HepG2 (cell line): ENCODE data around the gene KDM7A. TPM values are rescaled to one million over a fixed set of nuclear protein-coding genes. Genes with fewer than 3 reads are reported as not detected.
"Not testable (repeated sequence)": the region's sequence is repeated elsewhere in the genome, so short reads cannot be mapped to it uniquely, and the experiment has no call there.

Experiments used
- ATAC-seq: fragments of 200-7000 bp; cut with Tn5 transposase; 3 replicates; pipeline ENCODE4 v1.9.1; 2020; ENCODE audit warnings: mild to moderate bottlenecking, moderate library complexity
- BruUV-seq: library from RNA; stranded (reverse); fragments of 400-500 nt; replicated peaks from 2 replicates; lab custom pipeline; 2021; lab: Mats Ljungman, UMichigan
- CTCF ChIA-PET: fragments of 300-600 bp; formaldehyde crosslinking; extraction: SDS; loops from one replicate; lab custom pipeline; 2021; ENCODE audit warnings: low total read pairs, inconsistent platforms, low intra/inter-chr PET ratio; lab: Yijun Ruan, JAX
- POLR2A ChIA-PET: fragments of 350-600 bp; sonication (Branson Sonifier 250); formaldehyde crosslinking; loops from one replicate; lab custom pipeline; 2020; ENCODE audit warnings: antibody characterized with exemption, inconsistent platforms; lab: Yijun Ruan, JAX
- DNase-seq: peaks from one replicate; pipeline ENCODE4 v3.0.0-alpha.2; 2015; ENCODE audit warnings: low spot score
- FAIRE-seq: peaks from 3 replicates; lab custom pipeline; 2011; peaks lifted over from hg19 to GRCh38; lab: Jason Lieb, UNC
- H2AFZ ChIP-seq: one replicate; pipeline ENCODE4 v1.6.1; 2011; ENCODE audit warnings: low read length, inconsistent platforms
- H3K27ac ChIP-seq: fragments of 300-600 bp; 3 replicates; pipeline ENCODE4 v1.8.0; 2011; ENCODE audit warnings: mixed run types, mild to moderate bottlenecking, mixed read lengths, low read length, inconsistent platforms; ENCODE audit not compliant: insufficient read depth; ENCODE audit errors: extremely low read length
- H3K27me3 ChIP-seq, 2 experiments: fragments of 200-600 bp in 1 of 2; 2 replicates in 1 of 2; 3 replicates in 1 of 2; pipeline versions ENCODE4 v1.6.0 to v1.8.0; 2011; ENCODE audit warnings: low read length in 2 of 2, mild to moderate bottlenecking in 2 of 2, moderate library complexity in 2 of 2, inconsistent platforms in 1 of 2; ENCODE audit not compliant: insufficient read depth in 2 of 2, control insufficient read depth in 1 of 2
- H3K36me3 ChIP-seq, 2 experiments: fragments of 200-600 bp in 1 of 2; replicated peaks in 1 of 2; 2 replicates in 1 of 2; 3 replicates in 1 of 2; pipeline versions ENCODE4 v1.5.1 to v1.8.0; 2011; ENCODE audit warnings: low read length in 2 of 2, inconsistent platforms in 1 of 2; ENCODE audit not compliant: insufficient read depth in 2 of 2, control insufficient read depth in 1 of 2
- H3K4me1 ChIP-seq: 2 replicates; pipeline ENCODE4 v1.5.1; 2012; ENCODE audit warnings: low read length, inconsistent platforms; ENCODE audit not compliant: insufficient read depth
- H3K4me2 ChIP-seq: 2 replicates; pipeline ENCODE4 v1.6.0; 2011; ENCODE audit warnings: low read depth, low read length, inconsistent platforms
- H3K4me3 ChIP-seq, 3 experiments: fragments of 200-600 bp in 1 of 3; sonication (generic), shearing (Covaris generic) in 1 of 3; replicated peaks in 1 of 3; 2 replicates each; pipeline ENCODE4 v1.5.1; 2011 to 2016; ENCODE audit warnings: low read length in 3 of 3, inconsistent platforms in 2 of 3, low read depth in 2 of 3, mild to moderate bottlenecking in 2 of 3, control low read depth in 1 of 3, mixed read lengths in 1 of 3; ENCODE audit not compliant: insufficient read depth in 1 of 3
- H3K79me2 ChIP-seq: one replicate; pipeline ENCODE4 v1.6.1; 2011; ENCODE audit warnings: low read length, inconsistent platforms; ENCODE audit not compliant: insufficient read depth
- H3K9ac ChIP-seq: 2 replicates; pipeline ENCODE4 v1.6.0; 2011; ENCODE audit warnings: mild to moderate bottlenecking, low read depth, low read length, inconsistent platforms; ENCODE audit not compliant: insufficient read depth
- H3K9me3 ChIP-seq: 2 replicates; pipeline ENCODE4 v1.5.1; 2012; ENCODE audit warnings: mild to moderate bottlenecking, low read length
- H4K20me1 ChIP-seq: 2 replicates; pipeline ENCODE4 v1.6.0; 2011; ENCODE audit warnings: inconsistent platforms, mild to moderate bottlenecking, low read length, moderate library complexity; ENCODE audit not compliant: insufficient read depth
- AGO2 ChIP-seq: fragments of 200-400 bp; formaldehyde crosslinking; optimal IDR thresholded peaks from 2 replicates; pipeline ENCODE3; 2017; ENCODE audit warnings: mild to moderate bottlenecking, low read depth, low read length, moderate library complexity
- LCORL ChIP-seq, 2 experiments: fragments of 450-650 bp in 1 of 2; sonication (generic) in 1 of 2; formaldehyde crosslinking in 1 of 2; IDR thresholded peaks; 2 replicates each; pipeline versions ENCODE4 v1.5.0 to v1.6.1; 2017 to 2020; ENCODE audit warnings: antibody characterized with exemption in 1 of 2, missing genetic modification reagents in 1 of 2
- MAFK ChIP-seq, 2 experiments: IDR thresholded peaks in 1 of 2; conservative IDR thresholded peaks in 1 of 2; 2 replicates each; pipeline ENCODE4 v1.6.1; 2011; ENCODE audit warnings: improper control_type of control experiment in 2 of 2, low read length in 2 of 2
- MBNL3 ChIP-seq: fragments of 250-450 bp; sonication (Bioruptor Pico); conservative IDR thresholded peaks from 2 replicates; pipeline ENCODE4 v1.8.0; 2022; ENCODE audit warnings: mild to moderate bottlenecking, inconsistent platforms
- MYNN ChIP-seq: sonication (generic); formaldehyde crosslinking; IDR thresholded peaks from 2 replicates; pipeline ENCODE4 v1.4.0; 2020; ENCODE audit warnings: mild to moderate bottlenecking, low read depth, missing genetic modification reagents
- NCOA5 ChIP-seq: sonication (generic); formaldehyde crosslinking; IDR thresholded peaks from 2 replicates; pipeline ENCODE4 v1.4.0; 2020; ENCODE audit warnings: missing genetic modification reagents
- NONO ChIP-seq, 2 experiments: fragments of 450-650 bp in 1 of 2; sonication (generic) in 1 of 2; formaldehyde crosslinking in 1 of 2; IDR thresholded peaks in 1 of 2; conservative IDR thresholded peaks in 1 of 2; 2 replicates each; pipeline versions ENCODE4 v1.6.1 to v1.8.0; 2017 to 2022; ENCODE audit warnings: mild to moderate bottlenecking in 1 of 2, missing genetic modification reagents in 1 of 2, moderate library complexity in 1 of 2
- NR2F6 ChIP-seq, 2 experiments: IDR thresholded peaks; 2 replicates each; pipeline ENCODE4 v1.6.1; 2016; ENCODE audit warnings: antibody characterized with exemption in 1 of 2, mild to moderate bottlenecking in 1 of 2
- POLR2G ChIP-seq: fragments of 200-400 bp; formaldehyde crosslinking; IDR thresholded peaks from 2 replicates; pipeline ENCODE4 v1.6.1; 2018; ENCODE audit warnings: mild to moderate bottlenecking, low read depth, low read length, moderate library complexity
- RBFOX2 ChIP-seq: fragments of 200-400 bp; formaldehyde crosslinking; IDR thresholded peaks from 2 replicates; pipeline ENCODE4 v1.6.1; 2017; ENCODE audit warnings: low read depth, mild to moderate bottlenecking, low read length
- TFDP1 ChIP-seq: IDR thresholded peaks from 2 replicates; pipeline ENCODE4 v1.6.1; 2016; ENCODE audit warnings: missing compliant biosample characterization, missing genetic modification reagents, borderline replicate concordance
- ZFP90 ChIP-seq: sonication (generic); formaldehyde crosslinking; IDR thresholded peaks from 2 replicates; pipeline ENCODE4 v1.8.0; 2022; ENCODE audit warnings: missing genetic modification reagents, mild to moderate bottlenecking, inconsistent platforms, borderline replicate concordance
- ZNF652 ChIP-seq: IDR thresholded peaks from 2 replicates; pipeline ENCODE4 v1.6.1; 2016; ENCODE audit warnings: low read depth, borderline replicate concordance
- ZNF879 ChIP-seq: sonication (generic); formaldehyde crosslinking; IDR thresholded peaks from 2 replicates; pipeline ENCODE4 v1.8.1; 2023; ENCODE audit warnings: missing genetic modification reagents
- ZSCAN12 ChIP-seq: sonication (generic); formaldehyde crosslinking; IDR thresholded peaks from 2 replicates; pipeline ENCODE4 v1.9.0; 2021; ENCODE audit warnings: mild to moderate bottlenecking, missing genetic modification reagents
- WGBS: methylation state at CpG from one replicate; pipeline ENCODE4 v1.1.6; 2017; ENCODE audit warnings: low lambda C conversion rate; 5-methylcytosine and 5-hydroxymethylcytosine counted together
- in situ Hi-C: cut with HindIII; loops from 2 replicates; pipeline ENCODE4 v1.10.0; 2017; ENCODE audit warnings: low pct_unique_long_range_greater_than_20kb; ENCODE audit not compliant: extremely low pct_ligation_motif_present
- intact Hi-C: fragments of 100-400 bp; cut with micrococcal nuclease; formaldehyde crosslinking; loops from one replicate; pipeline ENCODE4 v1.10.0; 2022; ENCODE audit not compliant: unreplicated experiment
- polyA plus RNA-seq, 8 experiments: library from polyadenylated mRNA; depleted of rRNA in 3 of 8; stranded (reverse) in 7 of 8; unstranded in 1 of 8; fragments of >200 nt; fragmentation: Illumina TruSeq in 4 of 8; extraction: Trizol in 4 of 8; gene quantifications; 2 replicates each; pipeline versions ENCODE4 v1.2.1 to v1.2.3, GENCODE V29; 2011 to 2016; ENCODE audit warnings: low read depth in 4 of 8, missing spikeins in 1 of 8, mixed read lengths in 1 of 8; ENCODE audit not compliant: insufficient read depth in 1 of 8
- total RNA-seq, 5 experiments: library from RNA; depleted of rRNA; stranded (reverse); fragments of >200 nt; fragmentation: Illumina TruSeq; extraction: Trizol; gene quantifications; 2 replicates each; pipeline ENCODE4 v1.2.3, GENCODE V29; 2016; ENCODE audit warnings: low read depth in 1 of 5
- TF ChIP-seq, protein P1 (sequence below): sonication (generic); formaldehyde crosslinking; IDR thresholded peaks from 2 replicates; pipeline ENCODE4 v1.5.0; 2020; ENCODE audit warnings: mild to moderate bottlenecking, missing genetic modification reagents, moderate library complexity

Gene KDM7A
- total and polyA plus RNA-seq, 2 of the 13 experiments (the other 11 are each of a cell fraction or from before 2014, with no cell fraction given) = 10.8 to 16.8 TPM

GRCh38 chr7:140108777-140109176 lies 68.0 kb downstream of the KDM7A start:
- peaks cover 13 to 47% of the 10 kb centered on the region in 2 experiments for H3K36me3 ChIP-seq
- DNase-seq, POLR2A ChIA-PET, H3K27me3 ChIP-seq, CTCF ChIA-PET, in situ Hi-C loops, H2AFZ ChIP-seq, BruUV-seq, H3K4me2 ChIP-seq, ATAC-seq, intact Hi-C loops, H3K4me1 ChIP-seq, H3K4me3 ChIP-seq, H3K27ac ChIP-seq, FAIRE-seq, H3K9ac ChIP-seq, H3K79me2 ChIP-seq, H4K20me1 ChIP-seq, H3K9me3 ChIP-seq: not testable (repeated sequence)
- 96% methylated on average over 7 of the region's 8 CpGs for whole genome bisulfite sequencing

GRCh38 chr7:140096459-140096858 lies 80.3 kb downstream of the KDM7A start:
- DNase-seq = no peak
- ATAC-seq = no peak
- Histone ChIP-seq H3K79me2 (no peaks in the 10 kb centered on the region), H4K20me1 (no peaks in the 10 kb centered on the region), H3K9me3 (no peaks in the 10 kb centered on the region), H3K36me3 (peaks cover 36 to 92% of the 10 kb centered on the region in 2 experiments), H2AFZ (no peak overlapping the region), H3K4me2 (no peak overlapping the region), H3K4me1 (no peaks in the 10 kb centered on the region), H3K9ac (no peak overlapping the region)
- no TSS peak for BruUV-seq
- intact Hi-C loops = no loop called here
- CTCF ChIA-PET = no interaction called here
- TF ChIP-seq NR2F6 (IDR thresholded peaks at IDR 0.05) (no peak), NR2F6 (CRISPR knock-in tag; IDR thresholded peaks at IDR 0.05) (no peak), TFDP1 (CRISPR knock-in tag) (no peak), ZNF652 (CRISPR knock-in tag) (no peak), MBNL3 (CRISPR knock-in tag) (no peak), LCORL (IDR thresholded peaks at IDR 0.05) (no peak), LCORL (CRISPR knock-in tag; IDR thresholded peaks at IDR 0.05) (no peak), ZFP90 (CRISPR knock-in tag) (no peak), POLR2G (no peak), ZNF879 (CRISPR knock-in tag) (no peak), MYNN (no peak), NCOA5 (CRISPR knock-in tag) (no peak), NONO (IDR thresholded peaks at IDR 0.05) (no peak), NONO (CRISPR knock-in tag; conservative IDR thresholded peaks at IDR 0.05) (no peak), RBFOX2 (no peak), AGO2 (no peak), ZSCAN12 (CRISPR knock-in tag) (no peak), MAFK (conservative IDR thresholded peaks at IDR 0.05 in 1 of 2, IDR thresholded peaks at IDR 0.05 in 1 of 2; ENCODE audit: low read length in 2 of 2) (no peak)
- TF ChIP-seq, protein P1, sequence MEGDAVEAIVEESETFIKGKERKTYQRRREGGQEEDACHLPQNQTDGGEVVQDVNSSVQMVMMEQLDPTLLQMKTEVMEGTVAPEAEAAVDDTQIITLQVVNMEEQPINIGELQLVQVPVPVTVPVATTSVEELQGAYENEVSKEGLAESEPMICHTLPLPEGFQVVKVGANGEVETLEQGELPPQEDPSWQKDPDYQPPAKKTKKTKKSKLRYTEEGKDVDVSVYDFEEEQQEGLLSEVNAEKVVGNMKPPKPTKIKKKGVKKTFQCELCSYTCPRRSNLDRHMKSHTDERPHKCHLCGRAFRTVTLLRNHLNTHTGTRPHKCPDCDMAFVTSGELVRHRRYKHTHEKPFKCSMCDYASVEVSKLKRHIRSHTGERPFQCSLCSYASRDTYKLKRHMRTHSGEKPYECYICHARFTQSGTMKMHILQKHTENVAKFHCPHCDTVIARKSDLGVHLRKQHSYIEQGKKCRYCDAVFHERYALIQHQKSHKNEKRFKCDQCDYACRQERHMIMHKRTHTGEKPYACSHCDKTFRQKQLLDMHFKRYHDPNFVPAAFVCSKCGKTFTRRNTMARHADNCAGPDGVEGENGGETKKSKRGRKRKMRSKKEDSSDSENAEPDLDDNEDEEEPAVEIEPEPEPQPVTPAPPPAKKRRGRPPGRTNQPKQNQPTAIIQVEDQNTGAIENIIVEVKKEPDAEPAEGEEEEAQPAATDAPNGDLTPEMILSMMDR (CRISPR knock-in tag) = no peak
- TF ChIP-seq, all 625 proteins: peak for 0
- in situ Hi-C loops = loop anchor here (25.0 kb wide), 1 partner anchor 241 kb away; no protein-coding TSS in a partner anchor
- Histone ChIP-seq H3K4me3 (no peak overlapping the region), H3K27ac (no peak overlapping the region), H3K27me3 (no peaks in the 10 kb centered on the region)
- POLR2A ChIA-PET = no interaction called here
- no peak for FAIRE-seq
- WGBS = 94% methylated on average over 4 of the region's 4 CpGs
